ENCODE measurements around the gene EXOSC9.

DNA sequence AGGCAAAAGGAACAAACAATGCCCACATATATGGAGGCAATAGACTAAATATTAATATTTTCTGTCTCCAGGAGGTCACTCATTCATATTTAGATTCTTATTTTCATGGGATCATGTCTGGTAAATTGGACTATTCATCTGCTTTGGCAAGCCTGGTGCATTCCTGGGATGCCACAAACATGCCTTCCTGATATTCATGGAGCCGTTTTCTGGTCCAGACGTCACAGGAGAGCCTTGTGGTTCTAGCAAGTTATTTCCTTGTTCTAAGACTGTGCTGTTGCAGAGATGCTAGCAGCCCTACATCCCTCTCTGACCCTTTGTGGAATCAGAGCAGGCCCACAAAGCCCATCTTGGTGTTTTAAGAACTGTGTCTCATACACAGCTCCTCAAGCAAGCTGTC lies 16.1 kb upstream of the EXOSC9 start:
- TF ChIP-seq, protein P1, sequence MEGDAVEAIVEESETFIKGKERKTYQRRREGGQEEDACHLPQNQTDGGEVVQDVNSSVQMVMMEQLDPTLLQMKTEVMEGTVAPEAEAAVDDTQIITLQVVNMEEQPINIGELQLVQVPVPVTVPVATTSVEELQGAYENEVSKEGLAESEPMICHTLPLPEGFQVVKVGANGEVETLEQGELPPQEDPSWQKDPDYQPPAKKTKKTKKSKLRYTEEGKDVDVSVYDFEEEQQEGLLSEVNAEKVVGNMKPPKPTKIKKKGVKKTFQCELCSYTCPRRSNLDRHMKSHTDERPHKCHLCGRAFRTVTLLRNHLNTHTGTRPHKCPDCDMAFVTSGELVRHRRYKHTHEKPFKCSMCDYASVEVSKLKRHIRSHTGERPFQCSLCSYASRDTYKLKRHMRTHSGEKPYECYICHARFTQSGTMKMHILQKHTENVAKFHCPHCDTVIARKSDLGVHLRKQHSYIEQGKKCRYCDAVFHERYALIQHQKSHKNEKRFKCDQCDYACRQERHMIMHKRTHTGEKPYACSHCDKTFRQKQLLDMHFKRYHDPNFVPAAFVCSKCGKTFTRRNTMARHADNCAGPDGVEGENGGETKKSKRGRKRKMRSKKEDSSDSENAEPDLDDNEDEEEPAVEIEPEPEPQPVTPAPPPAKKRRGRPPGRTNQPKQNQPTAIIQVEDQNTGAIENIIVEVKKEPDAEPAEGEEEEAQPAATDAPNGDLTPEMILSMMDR (IDR thresholded peaks at IDR 0.05), result no peak
- TF ChIP-seq ZFX (IDR thresholded peaks at IDR 0.05; ENCODE audit: borderline replicate concordance), result no peak

All from 22Rv1 (cell line).